Measurements from ENCODE around the gene PEX11G. TPM values are rescaled to one million over a fixed set of nuclear protein-coding genes. Genes with fewer than 3 reads are reported as not detected.

The PEX11G gene
- total RNA-seq, 2 donors from 2014 or later, result 3.9 to 7.6 TPM

DNA sequence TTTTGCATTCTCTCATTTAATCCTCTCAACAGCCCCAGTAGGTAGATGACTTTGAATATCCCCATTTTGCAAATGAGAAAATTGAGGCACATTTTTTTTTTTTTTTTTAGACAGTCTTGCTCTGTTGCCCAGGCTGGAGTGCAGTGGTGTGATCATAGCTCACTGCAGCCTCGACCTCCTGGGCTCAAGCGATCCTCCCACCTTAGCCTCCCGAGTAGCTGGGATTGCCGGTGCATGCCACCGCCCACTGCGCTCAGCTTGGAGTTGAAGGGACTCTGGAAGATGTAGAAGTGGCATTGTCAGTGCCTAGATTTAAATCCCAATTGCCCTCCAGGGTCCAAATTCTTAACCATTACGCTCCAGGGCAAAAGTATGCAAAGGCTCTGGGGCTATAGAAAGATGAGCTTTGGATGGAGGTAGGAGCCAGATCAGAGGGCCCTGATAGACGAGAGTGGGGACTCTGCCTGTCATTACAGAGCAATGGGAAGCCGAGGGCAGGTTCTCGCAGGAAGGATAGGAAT is 32.8 kb upstream of the PEX11G start:
- H3K4me1 ChIP-seq, result peaks cover 26% of the 10 kb centered on the region
- H3K9me3 ChIP-seq, result no peaks in the 10 kb centered on the region
- H3K4me3 ChIP-seq, result no peak overlapping the region
- H3K27ac ChIP-seq, result peak overlapping the region in 2 of 4 donors; percentile 14 to 32
- H3K36me3 ChIP-seq (replicated peaks in 1 of 2; ENCODE audit: insufficient read depth in 1 of 2, low read depth in 2 of 2), result peaks cover 0 to 2% of the 10 kb centered on the region in 2 donors
- TF ChIP-seq POLR2A (IDR thresholded peaks at IDR 0.05), result no peak
- TF ChIP-seq, protein P1, sequence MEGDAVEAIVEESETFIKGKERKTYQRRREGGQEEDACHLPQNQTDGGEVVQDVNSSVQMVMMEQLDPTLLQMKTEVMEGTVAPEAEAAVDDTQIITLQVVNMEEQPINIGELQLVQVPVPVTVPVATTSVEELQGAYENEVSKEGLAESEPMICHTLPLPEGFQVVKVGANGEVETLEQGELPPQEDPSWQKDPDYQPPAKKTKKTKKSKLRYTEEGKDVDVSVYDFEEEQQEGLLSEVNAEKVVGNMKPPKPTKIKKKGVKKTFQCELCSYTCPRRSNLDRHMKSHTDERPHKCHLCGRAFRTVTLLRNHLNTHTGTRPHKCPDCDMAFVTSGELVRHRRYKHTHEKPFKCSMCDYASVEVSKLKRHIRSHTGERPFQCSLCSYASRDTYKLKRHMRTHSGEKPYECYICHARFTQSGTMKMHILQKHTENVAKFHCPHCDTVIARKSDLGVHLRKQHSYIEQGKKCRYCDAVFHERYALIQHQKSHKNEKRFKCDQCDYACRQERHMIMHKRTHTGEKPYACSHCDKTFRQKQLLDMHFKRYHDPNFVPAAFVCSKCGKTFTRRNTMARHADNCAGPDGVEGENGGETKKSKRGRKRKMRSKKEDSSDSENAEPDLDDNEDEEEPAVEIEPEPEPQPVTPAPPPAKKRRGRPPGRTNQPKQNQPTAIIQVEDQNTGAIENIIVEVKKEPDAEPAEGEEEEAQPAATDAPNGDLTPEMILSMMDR (IDR thresholded peaks at IDR 0.05), result no peak
- H3K27me3 ChIP-seq, result no peaks in the 10 kb centered on the region
- DNase-seq (no peak), ATAC-seq (no peak)
- 50 to 58% methylated on average over 10 of the region's 10 CpGs for WGBS, 2 donors
- intact Hi-C loops (cut with DNase I), result no loop called here

DNA sequence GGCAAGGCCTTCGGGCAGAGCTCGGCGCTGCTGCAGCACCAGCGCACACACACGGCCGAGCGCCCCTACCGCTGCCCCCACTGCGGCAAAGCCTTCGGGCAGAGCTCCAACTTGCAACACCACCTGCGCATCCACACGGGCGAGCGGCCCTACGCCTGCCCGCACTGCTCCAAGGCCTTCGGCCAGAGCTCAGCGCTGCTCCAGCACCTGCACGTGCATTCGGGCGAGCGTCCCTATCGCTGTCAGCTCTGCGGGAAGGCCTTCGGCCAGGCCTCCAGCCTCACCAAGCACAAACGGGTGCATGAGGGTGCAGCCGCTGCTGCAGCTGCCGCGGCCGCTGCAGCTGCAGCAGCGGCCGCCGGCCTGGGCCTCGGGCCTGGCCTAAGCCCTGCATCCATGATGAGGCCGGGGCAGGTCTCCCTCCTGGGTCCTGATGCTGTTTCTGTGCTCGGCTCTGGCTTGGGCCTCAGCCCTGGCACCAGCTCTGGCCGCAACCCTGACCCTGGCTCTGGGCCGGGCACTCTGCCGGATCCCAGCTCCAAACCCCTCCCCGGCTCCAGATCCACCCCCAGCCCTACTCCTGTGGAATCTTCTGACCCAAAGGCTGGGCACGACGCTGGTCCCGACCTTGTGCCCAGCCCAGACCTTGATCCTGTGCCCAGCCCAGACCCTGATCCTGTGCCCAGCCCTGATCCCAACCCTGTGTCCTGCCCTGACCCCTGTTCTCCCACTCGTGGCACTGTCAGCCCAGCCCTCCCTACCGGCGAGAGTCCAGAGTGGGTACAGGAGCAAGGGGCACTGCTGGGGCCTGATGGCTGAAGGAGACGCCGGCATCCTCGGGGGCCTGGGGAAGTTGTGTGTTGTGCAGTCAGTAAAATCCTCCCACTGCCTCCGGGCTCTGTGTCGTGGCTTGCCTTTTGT is 31.6 kb upstream of the PEX11G start:
- H3K4me1 ChIP-seq, result peaks cover 34% of the 10 kb centered on the region
- whole genome bisulfite sequencing, 2 donors, result 74 to 78% methylated on average over 23 to 45 of the region's 51 CpGs

DNA sequence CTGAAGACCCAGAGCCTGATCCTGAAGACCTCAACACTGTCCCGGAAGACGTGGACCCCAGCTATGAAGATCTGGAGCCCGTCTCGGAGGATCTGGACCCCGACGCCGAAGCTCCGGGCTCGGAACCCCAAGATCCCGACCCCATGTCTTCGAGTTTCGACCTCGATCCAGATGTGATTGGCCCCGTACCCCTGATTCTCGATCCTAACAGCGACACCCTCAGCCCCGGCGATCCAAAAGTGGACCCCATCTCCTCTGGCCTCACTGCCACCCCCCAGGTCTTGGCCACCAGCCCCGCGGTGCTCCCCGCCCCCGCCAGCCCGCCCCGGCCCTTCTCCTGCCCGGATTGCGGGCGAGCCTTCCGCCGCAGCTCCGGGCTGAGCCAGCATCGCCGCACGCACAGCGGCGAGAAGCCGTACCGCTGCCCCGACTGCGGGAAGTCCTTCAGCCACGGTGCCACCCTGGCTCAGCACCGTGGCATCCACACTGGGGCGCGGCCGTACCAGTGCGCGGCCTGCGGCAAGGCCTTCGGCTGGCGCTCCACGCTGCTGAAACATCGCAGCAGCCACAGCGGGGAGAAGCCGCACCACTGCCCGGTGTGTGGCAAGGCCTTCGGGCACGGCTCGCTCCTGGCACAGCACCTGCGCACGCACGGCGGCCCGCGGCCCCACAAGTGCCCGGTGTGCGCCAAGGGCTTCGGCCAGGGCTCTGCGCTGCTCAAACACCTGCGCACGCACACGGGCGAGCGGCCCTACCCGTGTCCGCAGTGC is 30.7 kb upstream of the PEX11G start:
- 95 to 96% methylated on average over 47 to 57 of the region's 74 CpGs for WGBS, 2 donors
- Histone ChIP-seq H3K27ac (no peak overlapping the region), H3K4me3 (no peak overlapping the region), H3K9me3 (no peaks in the 10 kb centered on the region), H3K4me1 (peaks cover 36% of the 10 kb centered on the region), H3K27me3 (no peaks in the 10 kb centered on the region), H3K36me3 (replicated peaks in 1 of 2; ENCODE audit: insufficient read depth in 1 of 2, low read depth in 2 of 2) (no peaks in the 10 kb centered on the region)
- TF ChIP-seq, protein P1 (IDR thresholded peaks at IDR 0.05), result no peak
- no peak for TF ChIP-seq POLR2A (IDR thresholded peaks at IDR 0.05)
- DNase-seq (no peak), ATAC-seq (no peak)
- intact Hi-C loops (cut with DNase I), result no loop called here

More for the DNA sequence above, 31.6 kb upstream of the PEX11G start:
- DNase-seq (no peak), ATAC-seq (no peak)
- no peaks in the 10 kb centered on the region for H3K9me3 ChIP-seq
- H3K4me3 ChIP-seq, result no peak overlapping the region
- no peak for TF ChIP-seq POLR2A (IDR thresholded peaks at IDR 0.05)
- TF ChIP-seq, protein P1 (IDR thresholded peaks at IDR 0.05), result no peak
- H3K36me3 ChIP-seq (replicated peaks in 1 of 2; ENCODE audit: insufficient read depth in 1 of 2, low read depth in 2 of 2), result no peaks in the 10 kb centered on the region
- no peaks in the 10 kb centered on the region for H3K27me3 ChIP-seq
- H3K27ac ChIP-seq, result no peak overlapping the region
- intact Hi-C loops (cut with DNase I), result no loop called here

DNA sequence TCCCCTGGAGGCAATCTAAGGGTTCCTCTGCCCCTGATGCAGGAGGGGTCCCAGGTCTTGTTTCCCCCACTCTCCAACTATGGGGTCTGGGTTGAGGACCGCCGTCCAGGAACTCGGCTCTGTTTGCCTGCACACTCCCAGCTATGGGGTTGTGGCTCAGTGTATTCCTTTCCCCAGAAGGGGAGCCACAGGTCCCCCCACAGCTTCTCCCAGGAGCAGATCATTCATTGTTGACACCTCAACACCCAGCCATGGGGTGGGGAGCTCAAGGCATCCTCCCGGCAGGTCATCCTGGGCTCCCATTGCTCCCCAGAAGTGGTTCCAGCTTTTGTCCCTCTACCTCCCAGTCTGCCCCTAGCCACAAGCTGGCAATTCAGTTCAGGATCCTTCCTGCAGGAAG is 28.0 kb upstream of the PEX11G start:
- ATAC-seq (no peak), DNase-seq (no peak)
- Histone ChIP-seq H3K27me3 (no peaks in the 10 kb centered on the region), H3K4me3 (peak overlapping the region; percentile 20 to 67), H3K4me1 (peaks cover 19% of the 10 kb centered on the region), H3K27ac (peak overlapping the region in 3 of 4 donors; percentile 63 to 76 (median 69)), H3K36me3 (replicated peaks in 1 of 2; ENCODE audit: insufficient read depth in 1 of 2, low read depth in 2 of 2) (no peaks in the 10 kb centered on the region), H3K9me3 (no peaks in the 10 kb centered on the region)
- intact Hi-C loops (cut with DNase I), result no loop called here
- 29 to 36% methylated on average over 3 to 4 of the region's 4 CpGs for WGBS, 2 donors
- TF ChIP-seq, protein P1 (IDR thresholded peaks at IDR 0.05), result no peak
- TF ChIP-seq POLR2A (IDR thresholded peaks at IDR 0.05), result no peak

Data from body of pancreas (tissue), 4 donors.